ENCODE measurements around the gene TMEM43.

Gene TMEM43

GRCh38 chr3:14123308-14124222 lies 1.3 kb upstream of the TMEM43 start:
- Histone ChIP-seq H2AK5ac (ENCODE audit: low read length) (no peak overlapping the region), H3K4me1 (ENCODE audit: control insufficient read depth in 1 of 2, insufficient read depth in 2 of 2, low read length in 2 of 2) (peaks cover 15 to 21% of the 10 kb centered on the region in 2 experiments), H3K23ac (ENCODE audit: low read length) (no peak overlapping the region), H3K14ac (ENCODE audit: low read length) (no peak overlapping the region), H3K4me3 (ENCODE audit: low read depth, low read length) (peak overlapping the region; percentile 88), H3K36me3 (ENCODE audit: control insufficient read depth in 1 of 2, insufficient read depth in 2 of 2, low read length in 2 of 2) (peaks cover 9 to 10% of the 10 kb centered on the region in 2 experiments), H3K9ac (ENCODE audit: low read length) (peak overlapping the region; percentile 83), H2BK5ac (ENCODE audit: low read depth, low read length, poor library complexity) (no peak overlapping the region), H3K27ac (ENCODE audit: low read depth, low read length) (no peak overlapping the region), H3K27me3 (ENCODE audit: insufficient read depth, low read length) (no peaks in the 10 kb centered on the region), H3K4me2 (ENCODE audit: low read length) (peak overlapping the region; percentile 88), H3K18ac (ENCODE audit: low read length) (peak overlapping the region; percentile 10), H3K4ac (ENCODE audit: low read depth, low read length) (peak overlapping the region; percentile 4), H4K91ac (ENCODE audit: low read depth, low read length) (no peak overlapping the region), H2AFZ (ENCODE audit: insufficient read depth, low read length, poor library complexity) (peak overlapping the region; percentile 85), H3K9me3 (ENCODE audit: insufficient read depth, low read depth, low read length) (peaks cover 1% of the 10 kb centered on the region), H3K79me2 (ENCODE audit: control insufficient read depth, insufficient read depth, low read length, poor library complexity) (peaks cover 10% of the 10 kb centered on the region), H4K8ac (ENCODE audit: low read depth, low read length) (peak overlapping the region; percentile 90), H4K12ac (ENCODE audit: low read depth, low read length) (peak overlapping the region; percentile 79), H2BK12ac (ENCODE audit: low read length) (no peak overlapping the region), H3K79me1 (ENCODE audit: low read length) (peaks cover 13% of the 10 kb centered on the region), H2BK120ac (ENCODE audit: insufficient read depth, low read length, poor library complexity) (no peak overlapping the region)
- no peak for DNase-seq
- no CpG with 5 or more reads among the region's 15 CpGs for WGBS (ENCODE audit: extremely low coverage, insufficient coverage, insufficient read length)

- Histone ChIP-seq H4K12ac (ENCODE audit: low read depth, low read length) (peak overlapping the region; percentile 79), H2BK12ac (ENCODE audit: low read length) (no peak overlapping the region), H3K9ac (ENCODE audit: low read length) (peak overlapping the region; percentile 83), H3K14ac (ENCODE audit: low read length) (peak overlapping the region; percentile 77), H3K23ac (ENCODE audit: low read length) (no peak overlapping the region), H3K79me1 (ENCODE audit: low read length) (peaks cover 13% of the 10 kb centered on the region), H3K9me3 (ENCODE audit: insufficient read depth, low read depth, low read length) (peaks cover 1% of the 10 kb centered on the region), H3K4me2 (ENCODE audit: low read length) (peak overlapping the region; percentile 88), H4K91ac (ENCODE audit: low read depth, low read length) (peak overlapping the region; percentile 81), H3K4me3 (ENCODE audit: low read depth, low read length) (peak overlapping the region; percentile 88), H3K4me1 (ENCODE audit: control insufficient read depth in 1 of 2, insufficient read depth in 2 of 2, low read length in 2 of 2) (peaks cover 15 to 21% of the 10 kb centered on the region in 2 experiments), H3K27me3 (ENCODE audit: insufficient read depth, low read length) (no peaks in the 10 kb centered on the region), H3K27ac (ENCODE audit: low read depth, low read length) (peak overlapping the region; percentile 42), H3K36me3 (ENCODE audit: control insufficient read depth in 1 of 2, insufficient read depth in 2 of 2, low read length in 2 of 2) (peaks cover 9 to 10% of the 10 kb centered on the region in 2 experiments), H4K8ac (ENCODE audit: low read depth, low read length) (peak overlapping the region; percentile 90), H2AFZ (ENCODE audit: insufficient read depth, low read length, poor library complexity) (peak overlapping the region; percentile 85), H2BK5ac (ENCODE audit: low read depth, low read length, poor library complexity) (peak overlapping the region; percentile 71), H3K4ac (ENCODE audit: low read depth, low read length) (peak overlapping the region; percentile 44), H2BK120ac (ENCODE audit: insufficient read depth, low read length, poor library complexity) (peak overlapping the region; percentile 68), H3K79me2 (ENCODE audit: control insufficient read depth, insufficient read depth, low read length, poor library complexity) (peaks cover 10% of the 10 kb centered on the region), H2AK5ac (ENCODE audit: low read length) (no peak overlapping the region), H3K18ac (ENCODE audit: low read length) (peak overlapping the region; percentile 85)
- DNase-seq = peak; percentile 19 to 60
- no CpG with 5 or more reads among the region's 37 CpGs for WGBS (ENCODE audit: extremely low coverage, insufficient coverage, insufficient read length)
Measured at GRCh38 chr3:14124223-14124614, 633 bp upstream of the TMEM43 start.

- peak overlapping the region; percentile 73 for H4K12ac ChIP-seq (ENCODE audit: low read depth, low read length)
- H3K27ac ChIP-seq (ENCODE audit: low read depth, low read length) = peak overlapping the region; percentile 75
- peak overlapping the region; percentile 52 for H2BK120ac ChIP-seq (ENCODE audit: insufficient read depth, low read length, poor library complexity)
- no peak overlapping the region for H3K23ac ChIP-seq (ENCODE audit: low read length)
- H3K27me3 ChIP-seq (ENCODE audit: insufficient read depth, low read length) = no peaks in the 10 kb centered on the region
- peak overlapping the region; percentile 63 for H2BK5ac ChIP-seq (ENCODE audit: low read depth, low read length, poor library complexity)
- H3K4me3 ChIP-seq (ENCODE audit: low read depth, low read length) = peak overlapping the region; percentile 91
- peak; percentile 83 to 84 for DNase-seq
- H3K4me2 ChIP-seq (ENCODE audit: low read length) = peak overlapping the region; percentile 65
- no peak overlapping the region for H2BK12ac ChIP-seq (ENCODE audit: low read length)
- H3K18ac ChIP-seq (ENCODE audit: low read length) = peak overlapping the region; percentile 15
- H4K8ac ChIP-seq (ENCODE audit: low read depth, low read length) = peak overlapping the region; percentile 82
- H2AK5ac ChIP-seq (ENCODE audit: low read length) = peak overlapping the region; percentile 57
- WGBS (ENCODE audit: extremely low coverage, insufficient coverage, insufficient read length) = no CpG with 5 or more reads among the region's 44 CpGs
- H3K4me1 ChIP-seq (ENCODE audit: control insufficient read depth in 1 of 2, insufficient read depth in 2 of 2, low read length in 2 of 2) = peaks cover 15 to 17% of the 10 kb centered on the region in 2 experiments
- H3K79me2 ChIP-seq (ENCODE audit: control insufficient read depth, insufficient read depth, low read length, poor library complexity) = peaks cover 10% of the 10 kb centered on the region
- peak overlapping the region; percentile 31 for H3K4ac ChIP-seq (ENCODE audit: low read depth, low read length)
- peaks cover 13% of the 10 kb centered on the region for H3K79me1 ChIP-seq (ENCODE audit: low read length)
- H3K14ac ChIP-seq (ENCODE audit: low read length) = peak overlapping the region; percentile 56
- peaks cover 1% of the 10 kb centered on the region for H3K9me3 ChIP-seq (ENCODE audit: insufficient read depth, low read depth, low read length)
- peaks cover 10 to 18% of the 10 kb centered on the region in 2 experiments for H3K36me3 ChIP-seq (ENCODE audit: control insufficient read depth in 1 of 2, insufficient read depth in 2 of 2, low read length in 2 of 2)
- H2AFZ ChIP-seq (ENCODE audit: insufficient read depth, low read length, poor library complexity) = peak overlapping the region; percentile 82
- H4K91ac ChIP-seq (ENCODE audit: low read depth, low read length) = peak overlapping the region; percentile 67
- H3K9ac ChIP-seq (ENCODE audit: low read length) = peak overlapping the region; percentile 86
Measured at GRCh38 chr3:14125193-14126016, 553 bp downstream of the TMEM43 start.
